GM12878 (cell line): ENCODE data around the gene RUNX3. TPM values are rescaled to one million over a fixed set of nuclear protein-coding genes. Genes with fewer than 3 reads are reported as not detected.
A peak's percentile ranks its signal among the peaks of the same experiment; 100 is the strongest.

Experiments used
- BHLHE40 ChIP-seq, 2 experiments: fragments of 450-650 bp in 1 of 2; IDR thresholded peaks; 2 replicates each; pipeline ENCODE4 v1.6.1; 2011 to 2017; ENCODE audit warnings: low read depth in 2 of 2, borderline replicate concordance in 1 of 2, improper control_type of control experiment in 1 of 2, low read length in 1 of 2, mild to moderate bottlenecking in 1 of 2
- FOXK2 ChIP-seq: fragments of 450-650 bp; IDR thresholded peaks from 2 replicates; pipeline ENCODE4 v1.6.1; 2017; ENCODE audit warnings: mild to moderate bottlenecking, moderate library complexity
- HDGF ChIP-seq: fragments of 450-650 bp; IDR thresholded peaks from 2 replicates; pipeline ENCODE4 v1.6.1; 2016; ENCODE audit warnings: antibody characterized with exemption
- MTA2 ChIP-seq: fragments of 450-650 bp; IDR thresholded peaks from 2 replicates; pipeline ENCODE4 v1.6.1; 2016; ENCODE audit warnings: low read depth, mild to moderate bottlenecking, moderate library complexity
- NR2C2 ChIP-seq: IDR thresholded peaks from 2 replicates; pipeline ENCODE4 v1.6.1; 2011; ENCODE audit warnings: borderline replicate concordance, low read depth; ENCODE audit not compliant: control insufficient read depth, insufficient read length
- PBX3 ChIP-seq: IDR thresholded peaks from 2 replicates; pipeline ENCODE4 v1.6.1; 2011; ENCODE audit warnings: mild to moderate bottlenecking, low read depth, low read length, moderate library complexity; ENCODE audit not compliant: insufficient replicate concordance
- SPI1 ChIP-seq: IDR thresholded peaks from 2 replicates; pipeline ENCODE4 v1.6.1; 2011; ENCODE audit warnings: low read depth, mild to moderate bottlenecking, low read length, moderate library complexity, borderline replicate concordance; ENCODE audit not compliant: insufficient read depth
- SREBF1 ChIP-seq: IDR thresholded peaks from 2 replicates; pipeline ENCODE4 v1.6.1; 2012; ENCODE audit warnings: mild to moderate bottlenecking, low read length
- polyA plus RNA-seq, 11 experiments: library from polyadenylated mRNA; depleted of rRNA in 4 of 11; unstranded in 6 of 11; stranded (reverse) in 5 of 11; fragments of >200 nt; fragmentation: Nextera tagmentation in 4 of 11; fragmentation: Illumina TruSeq in 1 of 11; extraction: Ambion mirVana in 4 of 11; extraction: Trizol in 1 of 11; gene quantifications; 1 replicate in 1 of 11; 2 replicates in 10 of 11; pipeline versions ENCODE4 v1.2.1 to v1.2.3, GENCODE V29; 2011 to 2016; ENCODE audit warnings: inconsistent platforms in 2 of 11, missing spikeins in 2 of 11, low read depth in 1 of 11
- total RNA-seq, 4 experiments: library from RNA; depleted of rRNA in 3 of 4; stranded (reverse); fragments of >200 nt in 3 of 4; fragmentation: Illumina TruSeq in 1 of 4; extraction: Trizol in 1 of 4; gene quantifications; 2 replicates each; pipeline versions ENCODE4 v1.2.1 to v1.2.3, GENCODE V29; 2013 to 2021
- TF ChIP-seq, protein P1 (sequence below): fragments of 450-650 bp; IDR thresholded peaks from 2 replicates; pipeline ENCODE4 v1.6.1; 2017; ENCODE audit warnings: antibody characterized with exemption, mild to moderate bottlenecking, moderate library complexity
- TF ChIP-seq, protein P2 (sequence below): IDR thresholded peaks from 2 replicates; pipeline ENCODE4 v1.6.1; 2012; ENCODE audit warnings: improper control_type of control experiment, low read depth, low read length; ENCODE audit not compliant: insufficient replicate concordance
- TF ChIP-seq, protein P3 (sequence below): fragments of 450-650 bp; IDR thresholded peaks from 2 replicates; pipeline ENCODE4 v1.6.1; 2014; ENCODE audit warnings: mild to moderate bottlenecking
- TF ChIP-seq, protein P4 (sequence below): fragments of 450-650 bp; IDR thresholded peaks from 2 replicates; pipeline ENCODE4 v1.6.1; 2018; ENCODE audit warnings: mild to moderate bottlenecking, low read depth, moderate library complexity; ENCODE audit not compliant: partially characterized antibody

RUNX3 gene
- total and polyA plus RNA-seq, 10 of the 15 experiments (the other 5 are each of a cell fraction or from before 2014, with no cell fraction given) = 19.0 to 151 (median 31.4) TPM

- TF ChIP-seq BHLHE40 (IDR thresholded peaks at IDR 0.05; ENCODE audit: borderline replicate concordance in 1 of 2, low read depth in 2 of 2, low read length in 1 of 2) (no peak), NR2C2 (no peak), SPI1 (no peak), PBX3 (peak; percentile 1), MTA2 (no peak), SREBF1 (no peak), HDGF (no peak), FOXK2 (no peak)
- TF ChIP-seq, protein P1, sequence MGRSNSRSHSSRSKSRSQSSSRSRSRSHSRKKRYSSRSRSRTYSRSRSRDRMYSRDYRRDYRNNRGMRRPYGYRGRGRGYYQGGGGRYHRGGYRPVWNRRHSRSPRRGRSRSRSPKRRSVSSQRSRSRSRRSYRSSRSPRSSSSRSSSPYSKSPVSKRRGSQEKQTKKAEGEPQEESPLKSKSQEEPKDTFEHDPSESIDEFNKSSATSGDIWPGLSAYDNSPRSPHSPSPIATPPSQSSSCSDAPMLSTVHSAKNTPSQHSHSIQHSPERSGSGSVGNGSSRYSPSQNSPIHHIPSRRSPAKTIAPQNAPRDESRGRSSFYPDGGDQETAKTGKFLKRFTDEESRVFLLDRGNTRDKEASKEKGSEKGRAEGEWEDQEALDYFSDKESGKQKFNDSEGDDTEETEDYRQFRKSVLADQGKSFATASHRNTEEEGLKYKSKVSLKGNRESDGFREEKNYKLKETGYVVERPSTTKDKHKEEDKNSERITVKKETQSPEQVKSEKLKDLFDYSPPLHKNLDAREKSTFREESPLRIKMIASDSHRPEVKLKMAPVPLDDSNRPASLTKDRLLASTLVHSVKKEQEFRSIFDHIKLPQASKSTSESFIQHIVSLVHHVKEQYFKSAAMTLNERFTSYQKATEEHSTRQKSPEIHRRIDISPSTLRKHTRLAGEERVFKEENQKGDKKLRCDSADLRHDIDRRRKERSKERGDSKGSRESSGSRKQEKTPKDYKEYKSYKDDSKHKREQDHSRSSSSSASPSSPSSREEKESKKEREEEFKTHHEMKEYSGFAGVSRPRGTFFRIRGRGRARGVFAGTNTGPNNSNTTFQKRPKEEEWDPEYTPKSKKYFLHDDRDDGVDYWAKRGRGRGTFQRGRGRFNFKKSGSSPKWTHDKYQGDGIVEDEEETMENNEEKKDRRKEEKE = no peak
- TF ChIP-seq, protein P2, sequence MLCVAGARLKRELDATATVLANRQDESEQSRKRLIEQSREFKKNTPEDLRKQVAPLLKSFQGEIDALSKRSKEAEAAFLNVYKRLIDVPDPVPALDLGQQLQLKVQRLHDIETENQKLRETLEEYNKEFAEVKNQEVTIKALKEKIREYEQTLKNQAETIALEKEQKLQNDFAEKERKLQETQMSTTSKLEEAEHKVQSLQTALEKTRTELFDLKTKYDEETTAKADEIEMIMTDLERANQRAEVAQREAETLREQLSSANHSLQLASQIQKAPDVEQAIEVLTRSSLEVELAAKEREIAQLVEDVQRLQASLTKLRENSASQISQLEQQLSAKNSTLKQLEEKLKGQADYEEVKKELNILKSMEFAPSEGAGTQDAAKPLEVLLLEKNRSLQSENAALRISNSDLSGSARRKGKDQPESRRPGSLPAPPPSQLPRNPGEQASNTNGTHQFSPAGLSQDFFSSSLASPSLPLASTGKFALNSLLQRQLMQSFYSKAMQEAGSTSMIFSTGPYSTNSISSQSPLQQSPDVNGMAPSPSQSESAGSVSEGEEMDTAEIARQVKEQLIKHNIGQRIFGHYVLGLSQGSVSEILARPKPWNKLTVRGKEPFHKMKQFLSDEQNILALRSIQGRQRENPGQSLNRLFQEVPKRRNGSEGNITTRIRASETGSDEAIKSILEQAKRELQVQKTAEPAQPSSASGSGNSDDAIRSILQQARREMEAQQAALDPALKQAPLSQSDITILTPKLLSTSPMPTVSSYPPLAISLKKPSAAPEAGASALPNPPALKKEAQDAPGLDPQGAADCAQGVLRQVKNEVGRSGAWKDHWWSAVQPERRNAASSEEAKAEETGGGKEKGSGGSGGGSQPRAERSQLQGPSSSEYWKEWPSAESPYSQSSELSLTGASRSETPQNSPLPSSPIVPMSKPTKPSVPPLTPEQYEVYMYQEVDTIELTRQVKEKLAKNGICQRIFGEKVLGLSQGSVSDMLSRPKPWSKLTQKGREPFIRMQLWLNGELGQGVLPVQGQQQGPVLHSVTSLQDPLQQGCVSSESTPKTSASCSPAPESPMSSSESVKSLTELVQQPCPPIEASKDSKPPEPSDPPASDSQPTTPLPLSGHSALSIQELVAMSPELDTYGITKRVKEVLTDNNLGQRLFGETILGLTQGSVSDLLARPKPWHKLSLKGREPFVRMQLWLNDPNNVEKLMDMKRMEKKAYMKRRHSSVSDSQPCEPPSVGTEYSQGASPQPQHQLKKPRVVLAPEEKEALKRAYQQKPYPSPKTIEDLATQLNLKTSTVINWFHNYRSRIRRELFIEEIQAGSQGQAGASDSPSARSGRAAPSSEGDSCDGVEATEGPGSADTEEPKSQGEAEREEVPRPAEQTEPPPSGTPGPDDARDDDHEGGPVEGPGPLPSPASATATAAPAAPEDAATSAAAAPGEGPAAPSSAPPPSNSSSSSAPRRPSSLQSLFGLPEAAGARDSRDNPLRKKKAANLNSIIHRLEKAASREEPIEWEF = no peak
- TF ChIP-seq, protein P3, sequence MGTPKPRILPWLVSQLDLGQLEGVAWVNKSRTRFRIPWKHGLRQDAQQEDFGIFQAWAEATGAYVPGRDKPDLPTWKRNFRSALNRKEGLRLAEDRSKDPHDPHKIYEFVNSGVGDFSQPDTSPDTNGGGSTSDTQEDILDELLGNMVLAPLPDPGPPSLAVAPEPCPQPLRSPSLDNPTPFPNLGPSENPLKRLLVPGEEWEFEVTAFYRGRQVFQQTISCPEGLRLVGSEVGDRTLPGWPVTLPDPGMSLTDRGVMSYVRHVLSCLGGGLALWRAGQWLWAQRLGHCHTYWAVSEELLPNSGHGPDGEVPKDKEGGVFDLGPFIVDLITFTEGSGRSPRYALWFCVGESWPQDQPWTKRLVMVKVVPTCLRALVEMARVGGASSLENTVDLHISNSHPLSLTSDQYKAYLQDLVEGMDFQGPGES = no peak
- TF ChIP-seq, protein P4, sequence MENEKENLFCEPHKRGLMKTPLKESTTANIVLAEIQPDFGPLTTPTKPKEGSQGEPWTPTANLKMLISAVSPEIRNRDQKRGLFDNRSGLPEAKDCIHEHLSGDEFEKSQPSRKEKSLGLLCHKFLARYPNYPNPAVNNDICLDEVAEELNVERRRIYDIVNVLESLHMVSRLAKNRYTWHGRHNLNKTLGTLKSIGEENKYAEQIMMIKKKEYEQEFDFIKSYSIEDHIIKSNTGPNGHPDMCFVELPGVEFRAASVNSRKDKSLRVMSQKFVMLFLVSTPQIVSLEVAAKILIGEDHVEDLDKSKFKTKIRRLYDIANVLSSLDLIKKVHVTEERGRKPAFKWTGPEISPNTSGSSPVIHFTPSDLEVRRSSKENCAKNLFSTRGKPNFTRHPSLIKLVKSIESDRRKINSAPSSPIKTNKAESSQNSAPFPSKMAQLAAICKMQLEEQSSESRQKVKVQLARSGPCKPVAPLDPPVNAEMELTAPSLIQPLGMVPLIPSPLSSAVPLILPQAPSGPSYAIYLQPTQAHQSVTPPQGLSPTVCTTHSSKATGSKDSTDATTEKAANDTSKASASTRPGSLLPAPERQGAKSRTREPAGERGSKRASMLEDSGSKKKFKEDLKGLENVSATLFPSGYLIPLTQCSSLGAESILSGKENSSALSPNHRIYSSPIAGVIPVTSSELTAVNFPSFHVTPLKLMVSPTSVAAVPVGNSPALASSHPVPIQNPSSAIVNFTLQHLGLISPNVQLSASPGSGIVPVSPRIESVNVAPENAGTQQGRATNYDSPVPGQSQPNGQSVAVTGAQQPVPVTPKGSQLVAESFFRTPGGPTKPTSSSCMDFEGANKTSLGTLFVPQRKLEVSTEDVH = no peak
Measured at GRCh38 chr1:24899581-24900485, 30.2 kb downstream of the RUNX3 start (continued).
